Neuron (in vitro differentiated cells): ENCODE results near the gene HSH2D.

Experiments
- H2AFZ ChIP-seq: one replicate; pipeline ENCODE4 v1.6.1; 2013; ENCODE audit warnings: low read depth, mild to moderate bottlenecking, inconsistent platforms, low read length, moderate library complexity
- H3K27me3 ChIP-seq: one replicate; pipeline ENCODE4 v1.6.1; 2013; ENCODE audit warnings: low read length; ENCODE audit not compliant: insufficient read depth
- H3K36me3 ChIP-seq: one replicate; pipeline ENCODE4 v1.6.1; 2013; ENCODE audit warnings: low read length; ENCODE audit not compliant: insufficient read depth
- H3K4me1 ChIP-seq: one replicate; pipeline ENCODE4 v1.6.1; 2013; ENCODE audit warnings: low read length; ENCODE audit not compliant: insufficient read depth
- H3K4me3 ChIP-seq: 2 replicates; pipeline ENCODE4 v1.5.1; 2013; ENCODE audit warnings: mild to moderate bottlenecking, low read length, moderate library complexity
- H3K9me3 ChIP-seq: one replicate; pipeline ENCODE4 v1.6.1; 2013; ENCODE audit warnings: low read length

The HSH2D gene

GRCh38 chr19:16207063-16207462, 63.6 kb downstream of the HSH2D start:
- peaks cover 71% of the 10 kb centered on the region for H3K36me3 ChIP-seq
- H3K27me3 ChIP-seq: no peaks in the 10 kb centered on the region
- H2AFZ ChIP-seq: no peak overlapping the region
- H3K9me3 ChIP-seq: peaks cover 11% of the 10 kb centered on the region
- H3K4me3 ChIP-seq: no peak overlapping the region
- no peaks in the 10 kb centered on the region for H3K4me1 ChIP-seq

- no peak overlapping the region for H2AFZ ChIP-seq
- H3K27me3 ChIP-seq: no peaks in the 10 kb centered on the region
- peaks cover 11% of the 10 kb centered on the region for H3K9me3 ChIP-seq
- H3K4me3 ChIP-seq: no peak overlapping the region
- no peaks in the 10 kb centered on the region for H3K4me1 ChIP-seq
- H3K36me3 ChIP-seq: peaks cover 71% of the 10 kb centered on the region
Measured at GRCh38 chr19:16207490-16208025, 64.1 kb downstream of the HSH2D start.
